ENCODE measurements around the gene EIF5A.

EIF5A gene

DNA sequence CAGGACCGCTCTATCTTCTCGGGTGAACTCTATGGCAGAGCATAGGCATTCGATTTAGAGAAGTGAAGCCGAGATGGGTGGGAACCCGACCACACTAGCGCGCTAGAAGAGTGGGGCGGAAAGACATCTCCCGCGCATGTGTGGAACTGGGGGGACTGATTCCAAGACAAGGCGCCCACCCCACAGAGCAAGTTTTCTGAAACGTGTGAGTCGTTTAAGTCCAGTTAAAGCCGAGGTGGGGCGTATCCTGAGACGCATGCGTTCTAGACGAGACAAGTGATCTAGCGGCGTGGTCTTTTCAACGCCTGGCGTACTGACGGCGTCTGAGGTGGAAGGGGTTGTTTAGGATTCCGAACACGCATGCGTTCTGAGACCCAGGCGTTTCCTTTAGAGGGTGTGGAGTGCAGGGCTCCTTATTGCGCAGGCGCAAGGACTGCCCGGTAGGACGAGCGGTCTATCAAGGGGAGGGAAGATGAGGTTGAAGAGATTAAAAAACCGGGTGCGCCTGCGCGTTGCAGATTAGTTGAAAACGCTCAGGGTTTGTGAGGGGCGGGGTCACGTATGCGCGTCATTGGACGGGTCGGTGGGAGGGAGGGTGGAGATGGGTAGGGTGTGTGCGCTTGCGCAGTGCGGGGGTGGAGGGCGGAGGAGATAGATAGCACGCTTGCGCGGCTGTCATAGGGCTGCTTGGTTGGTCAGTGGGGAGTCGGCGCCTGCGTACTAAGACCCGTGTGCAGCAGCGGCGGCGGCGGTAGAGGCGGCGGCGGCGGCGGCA lies at the start of gene EIF5A:
Gene EIF5A (plus strand): TSS at position 718 of the 775 bp plus-strand sequence. CDS start 2,008 bp downstream, outside the sequence.
- DNase-seq, result peak; percentile 96

GRCh38 chr17:7258731-7259554 lies 48.5 kb upstream of the EIF5A start:
- no peak for DNase-seq

DNA sequence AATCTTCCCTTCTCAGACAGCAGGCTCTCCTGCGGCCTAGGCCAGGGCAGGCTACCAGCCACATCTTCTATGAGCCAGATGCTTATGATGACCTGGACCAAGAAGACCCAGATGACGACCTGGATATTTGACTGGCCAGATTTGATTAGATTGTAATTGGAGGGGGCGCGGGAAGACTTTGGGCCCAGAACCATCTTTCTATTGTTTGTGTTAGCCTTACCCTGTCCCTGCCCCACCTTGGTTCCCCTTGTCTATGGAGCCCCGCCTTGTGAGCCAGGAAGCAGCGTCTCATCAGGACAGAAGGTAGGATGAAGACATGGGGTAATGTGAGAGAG lies 47.9 kb upstream of the EIF5A start:
- DNase-seq, result no peak

DNA sequence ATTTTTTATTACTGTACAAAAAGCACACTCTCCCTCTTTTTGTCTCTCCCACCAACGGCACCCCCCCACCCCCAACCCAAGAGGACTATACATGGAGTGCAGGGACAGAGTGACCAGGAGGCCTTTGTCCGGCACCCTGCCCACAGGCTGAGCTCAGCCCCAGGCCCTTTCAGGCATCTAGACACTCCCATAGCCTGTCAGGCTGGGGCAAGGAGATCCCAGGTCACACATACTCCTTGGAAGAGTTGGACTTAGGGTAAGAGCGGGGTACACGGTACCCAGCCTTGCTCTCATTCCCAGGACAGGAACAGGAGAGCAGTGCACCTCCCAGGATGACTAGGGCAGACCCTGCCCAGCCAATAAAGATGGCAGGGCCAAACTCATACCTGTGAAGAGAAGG lies 47.3 kb upstream of the EIF5A start:
- no peak for DNase-seq

- DNase-seq, result peak; percentile 69
Measured at GRCh38 chr17:7260651-7261378, 46.6 kb upstream of the EIF5A start.

- DNase-seq, result peak; percentile 46
Measured at GRCh38 chr17:7261379-7262191, 45.8 kb upstream of the EIF5A start.

GRCh38 chr17:7262192-7262934 lies 45.1 kb upstream of the EIF5A start, which contains the start of gene CLDN7:
Gene CLDN7 (minus strand): TSS chr17:7262478. CDS start chr17:7262043, 435 bp downstream.
- no peak for DNase-seq

DNA sequence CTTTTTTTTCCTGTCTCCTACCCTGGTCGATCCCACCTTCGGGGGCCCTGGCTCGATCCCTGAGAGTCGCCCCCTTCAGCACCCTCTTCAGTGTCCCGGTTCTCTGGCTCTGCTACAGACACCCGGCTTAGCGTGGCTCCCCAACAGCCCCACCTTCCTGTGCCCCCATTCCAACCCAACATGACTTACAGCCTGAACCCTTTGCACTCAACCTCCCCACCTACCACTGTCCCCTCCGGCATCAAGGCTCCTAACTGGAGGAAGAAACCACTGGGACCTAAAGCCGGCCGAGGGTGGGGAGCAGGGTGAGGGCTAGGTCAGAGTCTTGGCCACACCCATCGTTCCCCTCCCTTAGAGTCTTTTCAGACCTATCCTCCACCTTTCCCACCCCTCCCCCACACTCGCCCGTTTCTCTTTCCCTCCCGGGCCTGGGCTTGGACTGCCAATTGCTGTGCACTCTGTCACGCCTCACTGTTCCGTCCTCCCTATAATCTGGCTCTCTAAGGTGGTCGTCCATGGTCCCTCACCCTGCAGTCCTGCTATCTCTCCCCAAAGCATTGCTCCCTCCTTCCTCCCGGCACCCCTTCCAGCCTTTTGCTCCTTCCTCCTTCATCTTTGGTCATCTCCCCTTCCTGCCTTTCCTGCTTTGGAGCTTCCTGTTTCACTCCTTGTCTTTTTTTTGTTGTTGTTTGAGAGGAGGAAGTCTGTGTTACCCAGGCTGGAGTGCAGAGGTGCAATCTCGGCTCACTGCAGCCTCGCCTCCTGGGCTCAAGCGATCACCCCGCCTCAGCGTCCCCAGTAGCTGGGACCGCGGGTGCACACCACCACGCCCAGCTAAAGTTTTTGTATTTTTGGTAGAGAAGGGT lies 44.3 kb upstream of the EIF5A start:
- DNase-seq, result peak; percentile 24

GRCh38 chr17:7263801-7264078 lies 43.7 kb upstream of the EIF5A start:
- no peak for DNase-seq

DNA sequence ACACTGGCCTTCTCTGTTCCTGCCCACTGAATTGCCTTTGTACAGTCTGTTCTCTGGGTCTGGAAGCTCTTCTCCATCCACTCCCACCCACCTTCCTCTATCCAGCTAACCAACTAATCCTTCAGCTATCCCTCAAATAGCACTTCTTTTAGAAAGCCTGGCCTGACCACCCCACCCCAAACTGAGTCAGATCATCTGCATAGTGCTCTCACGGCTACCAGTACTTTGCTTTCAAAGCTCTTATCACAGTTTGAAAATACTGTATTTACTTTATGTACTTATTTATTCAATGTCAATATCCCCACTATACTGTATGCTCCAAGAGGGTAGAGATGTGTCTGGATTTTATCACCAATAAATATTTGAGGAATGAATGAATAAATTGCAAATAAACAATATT lies 40.6 kb upstream of the EIF5A start:
- no peak for DNase-seq

- no peak for DNase-seq
Measured at GRCh38 chr17:7279448-7279847, 28.0 kb upstream of the EIF5A start.

DNA sequence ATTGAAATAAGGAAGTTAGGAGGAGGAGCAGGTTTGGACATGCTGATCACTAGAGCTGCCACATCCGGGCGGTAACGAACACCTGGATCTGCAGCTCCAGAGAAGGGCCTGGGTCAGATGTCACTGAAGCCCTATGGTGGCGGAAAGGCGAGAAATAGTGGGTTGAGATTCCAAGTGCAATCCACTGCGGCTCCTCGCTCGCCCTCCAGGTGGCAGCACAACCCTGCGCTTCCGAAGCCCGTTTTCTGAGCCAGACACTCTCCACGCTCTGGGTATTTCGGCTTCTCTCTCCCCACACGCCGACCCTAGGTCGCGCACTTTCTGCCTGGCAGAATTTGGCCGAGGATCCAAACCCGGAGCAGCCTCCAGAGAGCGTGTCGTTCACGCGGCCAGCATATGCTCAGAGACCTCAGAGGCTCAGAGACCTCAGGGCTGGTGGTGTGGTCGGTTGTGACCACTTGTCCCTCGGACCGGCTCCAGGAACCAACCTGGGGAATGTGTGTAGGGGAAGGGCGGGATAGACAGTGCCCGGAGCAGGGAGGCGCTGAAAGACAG lies 26.8 kb upstream of the EIF5A start:
- peak; percentile 90 for DNase-seq

DNA sequence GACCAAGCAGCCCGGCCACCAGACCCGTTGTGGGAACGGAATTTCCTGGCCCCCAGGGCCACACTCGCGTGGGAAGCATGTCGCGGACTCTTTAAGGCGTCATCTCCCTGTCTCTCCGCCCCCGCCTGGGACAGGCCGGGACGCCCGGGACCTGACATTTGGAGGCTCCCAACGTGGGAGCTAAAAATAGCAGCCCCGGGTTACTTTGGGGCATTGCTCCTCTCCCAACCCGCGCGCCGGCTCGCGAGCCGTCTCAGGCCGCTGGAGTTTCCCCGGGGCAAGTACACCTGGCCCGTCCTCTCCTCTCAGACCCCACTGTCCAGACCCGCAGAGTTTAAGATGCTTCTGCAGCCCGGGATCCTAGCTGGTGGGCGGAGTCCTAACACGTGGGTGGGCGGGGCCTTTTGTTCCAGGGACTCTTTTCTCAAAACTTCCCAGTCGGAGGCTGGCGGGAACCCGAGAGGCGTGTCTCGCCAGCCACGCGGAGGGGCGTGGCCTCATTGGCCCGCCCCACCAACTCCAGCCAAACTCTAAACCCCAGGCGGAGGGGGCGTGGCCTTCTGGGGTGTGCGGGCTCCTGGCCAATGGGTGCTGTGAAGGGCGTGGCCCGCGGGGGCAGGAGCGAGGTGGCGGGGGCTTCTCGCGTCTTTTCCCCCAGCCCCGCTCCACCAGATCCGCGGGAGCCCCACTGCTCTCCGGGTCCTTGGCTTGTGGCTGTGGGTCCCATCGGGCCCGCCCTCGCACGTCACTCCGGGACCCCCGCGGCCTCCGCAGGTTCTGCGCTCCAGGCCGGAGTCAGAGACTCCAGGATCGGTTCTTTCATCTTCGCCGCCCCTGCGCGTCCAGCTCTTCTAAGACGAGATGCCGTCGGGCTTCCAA lies 26.1 kb upstream of the EIF5A start, which contains the start of gene SLC2A4:
Gene SLC2A4 (plus strand): TSS at position 645 of the 879 bp plus-strand sequence. CDS start 217 bp downstream, at position 862.
- DNase-seq, result peak; percentile 94

- DNase-seq, result peak; percentile 50
Measured at GRCh38 chr17:7281953-7282751, 25.3 kb upstream of the EIF5A start.

DNA sequence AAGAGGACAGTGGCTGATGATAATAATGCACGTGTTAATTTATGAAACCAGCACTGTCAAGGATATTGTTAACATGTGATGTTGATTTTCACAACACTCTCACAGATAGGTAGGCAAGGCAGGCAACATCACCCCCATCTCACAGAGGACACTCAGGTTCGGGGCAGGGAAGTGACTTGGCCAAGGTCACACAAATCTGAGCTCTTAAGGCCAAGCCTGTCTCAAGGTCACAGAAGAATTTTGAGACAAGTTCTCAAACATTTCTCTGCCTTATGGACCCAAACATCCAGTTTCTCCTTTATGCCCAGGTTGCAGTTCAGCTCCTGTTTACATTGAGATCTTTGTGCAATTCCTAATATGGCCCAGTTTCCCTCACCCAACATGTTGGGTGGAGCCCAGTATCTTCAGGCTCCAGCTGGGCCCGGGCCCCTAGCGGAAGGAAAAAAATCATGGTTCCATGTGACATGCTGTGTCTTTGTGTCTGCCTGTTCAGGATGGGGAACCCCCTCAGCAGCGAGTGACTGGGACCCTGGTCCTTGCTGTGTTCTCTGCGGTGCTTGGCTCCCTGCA lies 24.6 kb upstream of the EIF5A start:
- no peak for DNase-seq

- DNase-seq, result no peak
Measured at GRCh38 chr17:7283471-7284216, 23.8 kb upstream of the EIF5A start.

DNA sequence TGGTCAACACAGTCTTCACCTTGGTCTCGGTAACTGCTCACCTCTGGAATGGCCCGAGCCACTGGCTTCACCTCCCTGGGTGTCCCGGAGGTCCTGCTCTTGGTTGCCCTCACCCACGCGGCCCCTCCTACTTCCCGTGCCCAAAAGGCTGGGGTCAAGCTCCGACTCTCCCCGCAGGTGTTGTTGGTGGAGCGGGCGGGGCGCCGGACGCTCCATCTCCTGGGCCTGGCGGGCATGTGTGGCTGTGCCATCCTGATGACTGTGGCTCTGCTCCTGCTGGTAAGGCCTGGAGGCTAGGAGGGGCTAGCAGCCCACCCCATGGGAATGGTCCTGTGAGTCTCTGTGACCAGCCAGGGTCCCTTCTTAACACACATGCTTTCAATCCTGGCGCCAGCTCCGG lies 22.5 kb upstream of the EIF5A start:
- DNase-seq, result no peak

Measured in retina (tissue), 1 donor.